HCT116 (cell line): ENCODE data around the gene ZNF507. TPM values are rescaled to one million over a fixed set of nuclear protein-coding genes. Genes with fewer than 3 reads are reported as not detected.

Experiments used
- ATAC-seq: fragments of 200-7000 bp; cut with Tn5 transposase; 2 replicates; pipeline ENCODE4 v1.9.1; 2020; ENCODE audit warnings: mild to moderate bottlenecking, moderate library complexity
- BruUV-seq: library from RNA; stranded (reverse); fragments of 400-500 nt; replicated peaks from 2 replicates; lab custom pipeline; 2021; lab: Mats Ljungman, UMichigan
- CTCF ChIA-PET: fragments of 300-600 bp; sonication (Branson Sonifier 250); formaldehyde crosslinking; loops from one replicate; lab custom pipeline; 2021; ENCODE audit warnings: antibody characterized with exemption; lab: Charles Lee
- POLR2A ChIA-PET: fragments of 300-600, 350-600 bp; sonication (Branson Sonifier 250); formaldehyde crosslinking; loops from one replicate; lab custom pipeline; 2021; ENCODE audit warnings: antibody characterized with exemption; lab: Charles Lee
- RAD21 ChIA-PET, 2 experiments: fragments of 300-600 bp; sonication (Branson Sonifier 250); formaldehyde crosslinking; loops; one replicate each; lab custom pipeline; 2023; ENCODE audit warnings: low total read pairs in 2 of 2; ENCODE audit not compliant: uncharacterized antibody in 2 of 2, unreplicated experiment in 2 of 2, low non-redundant PET in 1 of 2; lab: Charles Lee
- DNase-seq: peaks from one replicate; pipeline ENCODE4 v3.0.0-alpha.2; 2010; ENCODE audit warnings: low read depth, low spot score
- H2AFZ ChIP-seq: fragments of 200-600 bp; shearing (Covaris generic), sonication (generic); 2 replicates; pipeline ENCODE4 v1.6.1; 2017; ENCODE audit warnings: low read depth, mixed run types, mixed read lengths, antibody characterized with exemption, low read length; ENCODE audit not compliant: poor library complexity, severe bottlenecking
- H3K27ac ChIP-seq: 2 replicates; pipeline ENCODE4 v1.5.1; 2012; ENCODE audit warnings: low read depth, low read length
- H3K27me3 ChIP-seq: fragments of 200-600 bp; sonication (generic); 2 replicates; pipeline ENCODE4 v1.6.1; 2016; ENCODE audit warnings: mixed run types, low read length, mixed read lengths; ENCODE audit not compliant: insufficient read depth
- H3K36me3 ChIP-seq, 2 experiments: fragments of 200-500 bp in 1 of 2; fragments of 200-600 bp in 1 of 2; sonication (Bioruptor generic) in 1 of 2; sonication (generic) in 1 of 2; 2 replicates each; pipeline versions ENCODE4 v1.5.1 to v1.6.1; 2014 to 2016; ENCODE audit warnings: low read length in 2 of 2, inconsistent platforms in 1 of 2, mixed read lengths in 1 of 2, mixed run types in 1 of 2; ENCODE audit not compliant: insufficient read depth in 2 of 2, control insufficient read depth in 1 of 2
- H3K4me1 ChIP-seq, 2 experiments: fragments of 200-600 bp in 1 of 2; sonication (generic) in 1 of 2; 2 replicates each; pipeline versions ENCODE4 v1.5.1 to v1.6.1; 2012 to 2017; ENCODE audit warnings: low read length in 2 of 2, inconsistent platforms in 1 of 2, mild to moderate bottlenecking in 1 of 2, mixed read lengths in 1 of 2, mixed run types in 1 of 2, moderate library complexity in 1 of 2; ENCODE audit not compliant: insufficient read depth in 2 of 2, control insufficient read depth in 1 of 2
- H3K4me2 ChIP-seq: fragments of 200-600 bp; sonication (generic); 2 replicates; pipeline ENCODE4 v1.6.1; 2017; ENCODE audit warnings: mixed run types, low read length, mixed read lengths
- H3K4me3 ChIP-seq, 2 experiments: fragments of 200-600 bp in 1 of 2; sonication (generic) in 1 of 2; replicated peaks in 1 of 2; 2 replicates each; pipeline ENCODE4 v1.5.1; 2011 to 2016; ENCODE audit warnings: low read length in 2 of 2, control low read depth in 1 of 2, low read depth in 1 of 2, mild to moderate bottlenecking in 1 of 2, mixed read lengths in 1 of 2, mixed run types in 1 of 2
- H3K79me2 ChIP-seq: fragments of 200-600 bp; sonication (generic); 2 replicates; pipeline ENCODE4 v1.6.1; 2017; ENCODE audit warnings: mild to moderate bottlenecking, mixed run types, low read length, moderate library complexity, mixed read lengths; ENCODE audit not compliant: insufficient read depth
- H3K9ac ChIP-seq: fragments of 200-600 bp; sonication (generic); 2 replicates; pipeline ENCODE4 v1.6.1; 2016; ENCODE audit warnings: low read length, mixed read lengths
- H3K9me2 ChIP-seq: fragments of 200-600 bp; sonication (generic), shearing (Covaris generic); 2 replicates; pipeline ENCODE4 v1.6.1; 2017; ENCODE audit warnings: mixed run types, mild to moderate bottlenecking, moderate library complexity; ENCODE audit not compliant: insufficient read depth
- H3K9me3 ChIP-seq, 2 experiments: fragments of 200-500 bp in 1 of 2; fragments of 200-600 bp in 1 of 2; sonication (Bioruptor generic) in 1 of 2; sonication (generic) in 1 of 2; 2 replicates each; pipeline ENCODE4 v1.6.1; 2014 to 2017; ENCODE audit warnings: low read length in 2 of 2, mixed read lengths in 2 of 2, inconsistent platforms in 1 of 2, low read depth in 1 of 2, mild to moderate bottlenecking in 1 of 2, mixed run types in 1 of 2, moderate library complexity in 1 of 2; ENCODE audit not compliant: control insufficient read depth in 1 of 2, insufficient read depth in 1 of 2
- H4K20me1 ChIP-seq: fragments of 200-600 bp; sonication (generic), shearing (Covaris generic); 2 replicates; pipeline ENCODE4 v1.6.1; 2017; ENCODE audit warnings: mixed run types, mild to moderate bottlenecking, moderate library complexity; ENCODE audit not compliant: insufficient read depth
- CBX3 ChIP-seq: IDR thresholded peaks from 2 replicates; pipeline ENCODE4 v1.6.1; 2012; ENCODE audit warnings: low read depth
- ELF1 ChIP-seq: IDR thresholded peaks from 2 replicates; pipeline ENCODE4 v1.6.1; 2012; ENCODE audit warnings: low read depth, borderline replicate concordance
- EZH2 ChIP-seq: fragments of 200-600 bp; sonication (generic); IDR thresholded peaks from 2 replicates; pipeline ENCODE4 v1.6.1; 2017; ENCODE audit warnings: antibody characterized with exemption, mixed run types
- POLR2A ChIP-seq: IDR thresholded peaks from 2 replicates; pipeline ENCODE4 v1.7.0; 2011; ENCODE audit warnings: borderline replicate concordance; ENCODE audit not compliant: insufficient read depth, insufficient read length; ENCODE audit errors: extremely low read depth
- RAD21 ChIP-seq: IDR thresholded peaks from 2 replicates; pipeline ENCODE4 v1.6.1; 2012; ENCODE audit warnings: low read depth, mild to moderate bottlenecking
- SIN3A ChIP-seq: IDR thresholded peaks from 2 replicates; pipeline ENCODE4 v1.6.1; 2012; ENCODE audit warnings: low read depth
- SRF ChIP-seq: IDR thresholded peaks from 2 replicates; pipeline ENCODE4 v1.6.1; 2012; ENCODE audit warnings: low read depth
- YY1 ChIP-seq: IDR thresholded peaks from 2 replicates; pipeline ENCODE4 v1.6.1; 2011; ENCODE audit warnings: low read length, low read depth, moderate library complexity, mild to moderate bottlenecking; ENCODE audit not compliant: insufficient replicate concordance; ENCODE audit errors: extremely low read depth
- intact Hi-C: fragments of 100-400 bp; cut with micrococcal nuclease; formaldehyde crosslinking; loops from 2 replicates; pipeline ENCODE4 v1.10.0; 2022
- total RNA-seq: library from RNA; stranded (reverse); gene quantifications from one replicate; pipeline ENCODE4 v1.2.1, GENCODE V29; 2021; ENCODE audit not compliant: unreplicated experiment
- TF ChIP-seq, protein P1 (sequence below): IDR thresholded peaks from 2 replicates; pipeline ENCODE4 v1.6.1; 2012

Gene ZNF507
- total RNA-seq, 1 experiment from 2014 or later: 27.4 TPM

DNA sequence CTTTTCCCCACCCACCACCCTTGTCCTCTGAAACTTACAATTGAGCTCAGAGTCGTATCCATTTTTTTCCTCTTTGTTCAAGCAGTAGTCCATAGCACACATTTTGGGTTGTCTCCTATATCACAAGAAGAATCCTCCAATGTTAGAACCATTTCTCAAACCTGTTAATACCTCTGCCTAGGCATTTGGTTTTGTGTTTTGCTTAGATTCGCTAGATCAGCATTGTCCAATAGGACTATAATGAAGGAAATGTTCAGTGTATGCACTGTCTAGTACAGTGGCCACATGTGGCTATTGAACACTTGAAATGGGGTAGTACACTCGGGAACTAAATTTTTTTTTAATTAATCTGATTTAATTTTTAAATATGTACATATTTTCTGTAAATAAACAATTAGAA lies 72.7 kb downstream of the ZNF507 start:
- no peaks in the 10 kb centered on the region for H3K27me3 ChIP-seq
- intact Hi-C loops: no loop called here
- H3K4me1 ChIP-seq: no peaks in the 10 kb centered on the region
- no peak overlapping the region for H3K27ac ChIP-seq
- CTCF ChIA-PET: no interaction called here
- no peak overlapping the region for H3K9ac ChIP-seq
- DNase-seq: no peak
- RAD21 ChIA-PET: no interaction called here
- ATAC-seq: no peak
- no TSS peak for BruUV-seq
- no peak overlapping the region for H3K4me3 ChIP-seq
- no peaks in the 10 kb centered on the region for H3K9me3 ChIP-seq
- TF ChIP-seq, protein P1, sequence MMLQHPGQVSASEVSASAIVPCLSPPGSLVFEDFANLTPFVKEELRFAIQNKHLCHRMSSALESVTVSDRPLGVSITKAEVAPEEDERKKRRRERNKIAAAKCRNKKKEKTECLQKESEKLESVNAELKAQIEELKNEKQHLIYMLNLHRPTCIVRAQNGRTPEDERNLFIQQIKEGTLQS: no peak
- TF ChIP-seq CBX3 (no peak), SRF (no peak), YY1 (no peak), ELF1 (no peak)
- no peaks in the 10 kb centered on the region for H4K20me1 ChIP-seq
- H3K4me2 ChIP-seq: no peak overlapping the region
- POLR2A ChIA-PET: interaction anchor here (1.4 kb wide), 1 partner anchor 12 kb away, joined by 3 read pairs; the partner anchor contains the start of gene DPY19L3
- H3K79me2 ChIP-seq: no peaks in the 10 kb centered on the region
- peaks cover 0 to under 1% of the 10 kb centered on the region in 2 experiments; a peak in 1 of 4 replicates for H3K36me3 ChIP-seq
- H2AFZ ChIP-seq: no peak overlapping the region
- H3K9me2 ChIP-seq: no peaks in the 10 kb centered on the region

DNA sequence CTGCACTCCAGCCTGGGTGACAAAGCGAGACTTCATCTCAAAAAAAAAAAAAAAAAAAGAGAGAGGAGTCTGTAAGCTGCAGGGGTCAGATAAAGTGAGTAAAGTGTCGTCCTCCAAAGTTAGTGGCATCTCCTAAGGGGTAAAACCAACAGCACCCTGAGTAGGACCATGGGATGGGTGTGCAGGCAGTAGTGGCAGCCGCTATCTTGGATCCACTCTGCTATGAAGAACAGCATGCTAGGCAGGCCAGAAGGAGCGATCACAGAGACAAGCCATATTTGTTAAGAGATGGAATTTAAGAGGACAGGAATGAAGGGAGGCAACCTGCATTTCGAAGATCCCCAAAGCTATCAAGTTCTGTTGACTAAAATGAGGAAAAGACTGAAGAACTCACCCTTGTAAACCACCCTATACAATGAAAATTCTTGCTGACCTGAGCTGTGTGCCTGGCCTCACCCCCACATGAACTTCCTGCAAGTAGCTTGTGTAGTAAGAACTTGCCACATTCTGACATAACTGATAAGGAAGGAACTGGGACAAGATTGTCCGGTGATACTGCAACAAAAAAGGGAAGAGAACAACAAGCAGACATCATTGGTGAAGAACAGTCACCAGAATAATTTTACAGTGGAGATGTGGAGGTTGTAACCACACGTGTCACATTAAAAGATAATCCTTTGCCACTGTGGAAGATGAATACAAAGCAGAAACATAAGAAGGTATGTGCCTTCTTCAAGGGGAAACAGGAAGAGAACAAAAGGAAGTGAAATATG lies 76.4 kb downstream of the ZNF507 start:
- no peak for DNase-seq
- ChIA-PET POLR2A (no interaction called here), CTCF (no interaction called here), RAD21 (no interaction called here)
- no peak overlapping the region for H3K4me3 ChIP-seq
- no peak overlapping the region for H2AFZ ChIP-seq
- no peaks in the 10 kb centered on the region for H3K9me3 ChIP-seq
- no peaks in the 10 kb centered on the region for H3K36me3 ChIP-seq
- H3K27me3 ChIP-seq: no peaks in the 10 kb centered on the region
- H3K4me1 ChIP-seq: no peaks in the 10 kb centered on the region
- H3K9me2 ChIP-seq: no peaks in the 10 kb centered on the region
- TF ChIP-seq RAD21: no peak
- no peak for TF ChIP-seq EZH2
- TF ChIP-seq SIN3A: no peak
- no peak for TF ChIP-seq POLR2A
- H4K20me1 ChIP-seq: no peaks in the 10 kb centered on the region
- no peak for ATAC-seq
- no peaks in the 10 kb centered on the region for H3K79me2 ChIP-seq
- no peak overlapping the region for H3K4me2 ChIP-seq
- no peak overlapping the region for H3K9ac ChIP-seq
- no TSS peak for BruUV-seq
- no peak overlapping the region for H3K27ac ChIP-seq
- intact Hi-C loops: no loop called here
